IMR-90 (cell line): Measurements from ENCODE around the gene ALAS1.

Experiments
- BHLHE40 ChIP-seq: fragments of 150-350 bp; IDR thresholded peaks from 2 replicates; pipeline ENCODE4 v1.6.1; 2016; ENCODE audit warnings: mild to moderate bottlenecking, low read depth, low read length
- CEBPB ChIP-seq: IDR thresholded peaks from 2 replicates; pipeline ENCODE4 v1.6.1; 2012; ENCODE audit warnings: low read depth, low read length, improper control_type of control experiment
- CHD1 ChIP-seq: IDR thresholded peaks from 2 replicates; pipeline ENCODE4 v1.6.1; 2012; ENCODE audit warnings: low read depth, low read length, improper control_type of control experiment
- CTCF ChIP-seq: conservative IDR thresholded peaks from 2 replicates; pipeline ENCODE4 v1.5.1; 2012; ENCODE audit warnings: mild to moderate bottlenecking, low read depth, low read length, improper control_type of control experiment
- ELK1 ChIP-seq: fragments of 150-350 bp; IDR thresholded peaks from 2 replicates; pipeline ENCODE4 v1.6.1; 2016; ENCODE audit warnings: low read depth, mild to moderate bottlenecking, low read length, moderate library complexity, borderline replicate concordance
- MAFK ChIP-seq: IDR thresholded peaks from 2 replicates; pipeline ENCODE4 v1.6.1; 2012; ENCODE audit warnings: low read depth, low read length, improper control_type of control experiment
- MAZ ChIP-seq: IDR thresholded peaks from 2 replicates; pipeline ENCODE4 v1.6.1; 2012; ENCODE audit warnings: low read depth, mild to moderate bottlenecking, low read length, improper control_type of control experiment, moderate library complexity, borderline replicate concordance
- NFE2L2 ChIP-seq: fragments of 150-350 bp; IDR thresholded peaks from 2 replicates; pipeline ENCODE4 v1.6.1; 2016; ENCODE audit warnings: low read depth, mild to moderate bottlenecking, low read length
- POLR2A ChIP-seq: IDR thresholded peaks from 2 replicates; pipeline ENCODE4 v1.6.1; 2012; ENCODE audit warnings: mild to moderate bottlenecking, low read depth, low read length
- RAD21 ChIP-seq: IDR thresholded peaks from 2 replicates; pipeline ENCODE4 v1.6.1; 2012; ENCODE audit warnings: low read length, improper control_type of control experiment
- RCOR1 ChIP-seq: IDR thresholded peaks from 2 replicates; pipeline ENCODE4 v1.6.1; 2012; ENCODE audit warnings: mild to moderate bottlenecking, low read length, improper control_type of control experiment; ENCODE audit not compliant: insufficient replicate concordance
- RFX5 ChIP-seq: IDR thresholded peaks from 2 replicates; pipeline ENCODE4 v1.8.0; 2012; ENCODE audit warnings: low read depth, mild to moderate bottlenecking, low read length, moderate library complexity
- SMC3 ChIP-seq: fragments of 150-350 bp; IDR thresholded peaks from 2 replicates; pipeline ENCODE4 v1.6.1; 2016; ENCODE audit warnings: low read depth, mild to moderate bottlenecking, antibody characterized with exemption, low read length, moderate library complexity
- USF2 ChIP-seq: fragments of 150-350 bp; IDR thresholded peaks from 2 replicates; pipeline ENCODE4 v1.6.1; 2017; ENCODE audit warnings: mild to moderate bottlenecking, antibody characterized with exemption, low read length, low read depth

- TF ChIP-seq RFX5 (no peak), CTCF (no peak), POLR2A (no peak), MAFK (no peak), MAZ (no peak), RCOR1 (no peak), USF2 (no peak), BHLHE40 (no peak), RAD21 (no peak), SMC3 (no peak), CEBPB (no peak), ELK1 (no peak), CHD1 (no peak), NFE2L2 (no peak)
Measured at GRCh38 chr3:52222319-52223221, 24.6 kb downstream of the ALAS1 start.
